CD14-positive monocyte (primary cell): ENCODE results near the gene OR4D10. TPM values are rescaled to one million over a fixed set of nuclear protein-coding genes. Genes with fewer than 3 reads are reported as not detected.
"Not testable (repeated sequence)": the region's sequence is repeated elsewhere in the genome, so short reads cannot be mapped to it uniquely, and the experiment has no call there.

Experiments
- DNase-seq, 3 donors: peaks; one replicate each; pipeline ENCODE4 v3.0.0-alpha.2; 2011 to 2022
- H2AFZ ChIP-seq: 2 replicates; pipeline ENCODE4 v1.6.0; 2012; ENCODE audit warnings: mild to moderate bottlenecking, low read depth, low read length, inconsistent platforms; ENCODE audit not compliant: insufficient read depth, poor library complexity, severe bottlenecking
- H3K27ac ChIP-seq, 2 donors: 1 replicate in 1 of 2; 2 replicates in 1 of 2; pipeline ENCODE4 v1.5.1; 2012 to 2013; ENCODE audit warnings: low read length in 2 of 2, control low read depth in 1 of 2, inconsistent platforms in 1 of 2, low read depth in 1 of 2, mild to moderate bottlenecking in 1 of 2
- H3K27me3 ChIP-seq, 2 donors: one replicate each; pipeline versions ENCODE4 v1.6.0 to v1.6.1; 2011 to 2013; ENCODE audit warnings: low read length in 2 of 2; ENCODE audit not compliant: control insufficient read depth in 2 of 2, insufficient read depth in 2 of 2
- H3K36me3 ChIP-seq, 2 donors: replicated peaks in 1 of 2; 1 replicate in 1 of 2; 2 replicates in 1 of 2; pipeline versions ENCODE4 v1.5.1 to v1.6.1; 2012 to 2013; ENCODE audit warnings: low read length in 2 of 2, control low read depth in 1 of 2, inconsistent platforms in 1 of 2, mild to moderate bottlenecking in 1 of 2; ENCODE audit not compliant: insufficient read depth in 2 of 2, control insufficient read depth in 1 of 2
- H3K4me1 ChIP-seq, 2 donors: 1 replicate in 1 of 2; 2 replicates in 1 of 2; pipeline versions ENCODE4 v1.5.1 to v1.6.1; 2012 to 2013; ENCODE audit warnings: low read length in 2 of 2, control low read depth in 1 of 2, inconsistent platforms in 1 of 2, mild to moderate bottlenecking in 1 of 2, moderate library complexity in 1 of 2; ENCODE audit not compliant: insufficient read depth in 2 of 2, control insufficient read depth in 1 of 2
- H3K4me2 ChIP-seq: replicated peaks from 2 replicates; pipeline ENCODE3; 2012; ENCODE audit warnings: low read length, moderate library complexity, mild to moderate bottlenecking; ENCODE audit not compliant: poor library complexity, severe bottlenecking; ENCODE audit errors: extremely low read depth
- H3K4me3 ChIP-seq, 3 experiments: fragments of 200-600 bp in 1 of 3; sonication (generic) in 1 of 3; replicated peaks in 1 of 3; 1 replicate in 2 of 3; 2 replicates in 1 of 3; pipeline ENCODE4 v1.5.1; 2011 to 2013; ENCODE audit warnings: low read length in 3 of 3, mild to moderate bottlenecking in 3 of 3, control low read depth in 2 of 3, low read depth in 2 of 3, inconsistent platforms in 1 of 3, moderate library complexity in 1 of 3
- H3K79me2 ChIP-seq: 2 replicates; pipeline ENCODE4 v1.6.0; 2012; ENCODE audit warnings: mild to moderate bottlenecking, control low read depth, inconsistent platforms, low read length, moderate library complexity; ENCODE audit not compliant: insufficient read depth
- H3K9ac ChIP-seq: 2 replicates; pipeline ENCODE4 v1.6.0; 2017; ENCODE audit warnings: low read length, mild to moderate bottlenecking; ENCODE audit not compliant: insufficient read depth, poor library complexity, severe bottlenecking
- H3K9me3 ChIP-seq, 2 donors: replicated peaks in 1 of 2; 1 replicate in 1 of 2; 2 replicates in 1 of 2; pipeline versions ENCODE4 v1.5.1 to v1.6.1; 2012 to 2013; ENCODE audit warnings: low read length in 2 of 2, control low read depth in 1 of 2; ENCODE audit not compliant: control insufficient read depth in 1 of 2, insufficient read depth in 1 of 2
- H4K20me1 ChIP-seq: 2 replicates; pipeline ENCODE4 v1.6.0; 2012; ENCODE audit warnings: mild to moderate bottlenecking, low read length, control low read depth, moderate library complexity; ENCODE audit not compliant: insufficient read depth
- H3K27ac Mint-ChIP-seq, 7 donors: one replicate each; pipeline ENCODE4 v1.8.0; 2020; ENCODE audit warnings: mild to moderate bottlenecking in 7 of 7, mixed read lengths in 7 of 7, moderate library complexity in 6 of 7, inconsistent platforms in 2 of 7
- H3K27me3 Mint-ChIP-seq, 3 donors: one replicate each; pipeline ENCODE4 v1.8.0; 2021 to 2022; ENCODE audit warnings: low read depth in 3 of 3, mild to moderate bottlenecking in 3 of 3, mixed read lengths in 3 of 3, moderate library complexity in 3 of 3, inconsistent platforms in 1 of 3
- H3K36me3 Mint-ChIP-seq, 2 donors: one replicate each; pipeline ENCODE4 v1.8.0; 2020; ENCODE audit warnings: mixed read lengths in 2 of 2, inconsistent platforms in 1 of 2, mild to moderate bottlenecking in 1 of 2
- H3K4me1 Mint-ChIP-seq: one replicate; pipeline ENCODE4 v1.8.0; 2020; ENCODE audit warnings: mild to moderate bottlenecking, mixed read lengths
- H3K4me3 Mint-ChIP-seq, 2 donors: one replicate each; pipeline ENCODE4 v1.8.0; 2020; ENCODE audit warnings: mild to moderate bottlenecking in 2 of 2, mixed read lengths in 2 of 2, moderate library complexity in 1 of 2
- H3K9me3 Mint-ChIP-seq, 7 donors: one replicate each; pipeline ENCODE4 v1.8.0; 2020 to 2022; ENCODE audit warnings: mixed read lengths in 7 of 7, mild to moderate bottlenecking in 6 of 7, moderate library complexity in 6 of 7, inconsistent platforms in 2 of 7
- CTCF ChIP-seq: fragments of 200-600 bp; IDR thresholded peaks from one replicate; pipeline ENCODE4 v1.8.0; 2022; ENCODE audit warnings: antibody characterized with exemption, mild to moderate bottlenecking
- WGBS: methylation state at CpG from one replicate; pipeline ENCODE4 v1.1.5; 2013; ENCODE audit warnings: missing lambda C conversion rate; ENCODE audit not compliant: insufficient coverage; 5-methylcytosine and 5-hydroxymethylcytosine counted together
- intact Hi-C, 2 donors: fragments of 100-400 bp; cut with micrococcal nuclease; formaldehyde crosslinking; loops; one replicate each; pipeline versions ENCODE4 v1.15.0 to v1.15.1; 2023
- polyA plus RNA-seq, 3 donors: library from polyadenylated mRNA; depleted of rRNA in 1 of 3; unstranded in 2 of 3; stranded (reverse) in 1 of 3; fragments of 300-500 nt in 2 of 3; fragments of >200 nt in 1 of 3; fragmentation: Illumina TruSeq in 2 of 3; gene quantifications; 1 replicate in 2 of 3; 2 replicates in 1 of 3; pipeline ENCODE4 v1.2.3, GENCODE V29; 2012 to 2021

OR4D10 gene
- polyA plus RNA-seq, 3 donors: not detected

DNA sequence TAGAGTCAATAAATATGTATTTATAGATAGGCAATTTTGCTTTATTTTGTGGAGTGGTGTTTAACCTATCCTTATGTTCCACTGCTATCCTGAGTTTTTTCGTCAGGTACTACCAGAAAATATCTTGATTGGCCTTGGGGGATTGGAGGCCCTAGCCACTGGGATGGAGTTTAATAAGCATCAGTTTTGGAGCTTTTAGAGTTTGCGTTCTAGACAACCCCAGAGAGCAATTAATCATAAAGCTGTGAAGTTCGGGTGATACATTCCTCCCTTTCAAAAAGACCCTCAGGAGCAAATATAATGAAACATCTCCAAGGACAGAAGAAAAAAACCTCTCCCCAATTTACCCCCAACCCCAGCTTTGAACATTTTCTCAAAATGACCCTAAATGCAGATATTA lies 36.9 kb upstream of the OR4D10 start, which contains the start of gene OR5A1:
TSS of gene OR5A1 (plus strand) at position 301 of the 400 bp plus-strand sequence. CDS start 6,700 bp downstream, outside the sequence.
- TF ChIP-seq CTCF: no peak
- intact Hi-C loops: no loop called here

GRCh38 chr11:59437770-59438169 lies 35.3 kb upstream of the OR4D10 start:
- H3K9me3 ChIP-seq: no peaks in the 10 kb centered on the region
- no peak for DNase-seq
- Mint-ChIP-seq H3K27me3 (peaks cover 0 to 1% (median 0%) of the 10 kb centered on the region in 3 donors), H3K27ac (no peak overlapping the region), H3K4me1 (peaks cover 6% of the 10 kb centered on the region), H3K4me3 (no peak overlapping the region), H3K36me3 (no peaks in the 10 kb centered on the region), H3K9me3 (no peaks in the 10 kb centered on the region)
- intact Hi-C loops: no loop called here
- H3K79me2 ChIP-seq: no peaks in the 10 kb centered on the region
- no peak for TF ChIP-seq CTCF
- H3K36me3 ChIP-seq: no peaks in the 10 kb centered on the region
- no peak overlapping the region for H3K27ac ChIP-seq
- WGBS: 88% methylated on average over 3 of the region's 7 CpGs
- no peaks in the 10 kb centered on the region for H4K20me1 ChIP-seq
- H3K4me3 ChIP-seq: no peak overlapping the region
- no peak overlapping the region for H3K9ac ChIP-seq
- no peak overlapping the region for H3K4me2 ChIP-seq
- peaks cover 3 to 5% of the 10 kb centered on the region in 2 donors for H3K4me1 ChIP-seq
- H3K27me3 ChIP-seq: no peaks in the 10 kb centered on the region
- H2AFZ ChIP-seq: no peak overlapping the region

More for the DNA sequence above, 36.9 kb upstream of the OR4D10 start, which contains the start of gene OR5A1:
- no peak for DNase-seq
- Mint-ChIP-seq H3K4me1 (peaks cover 6% of the 10 kb centered on the region), H3K4me3 (no peak within 1 kb of the TSS), H3K27me3 (peaks cover 0 to 5% (median 1%) of the 10 kb centered on the region in 3 donors), H3K36me3 (no peaks in the 10 kb centered on the region), H3K9me3 (no peaks in the 10 kb centered on the region), H3K27ac (no peak within 1 kb of the TSS)
- Histone ChIP-seq H3K4me3 (no peak within 1 kb of the TSS), H3K27me3 (no peaks in the 10 kb centered on the region), H3K9ac (no peak within 1 kb of the TSS), H3K36me3 (no peaks in the 10 kb centered on the region), H3K79me2 (no peaks in the 10 kb centered on the region), H3K9me3 (no peaks in the 10 kb centered on the region), H3K4me1 (peaks cover 3 to 5% of the 10 kb centered on the region in 2 donors), H4K20me1 (no peaks in the 10 kb centered on the region), H3K4me2 (no peak within 1 kb of the TSS), H2AFZ (no peak within 1 kb of the TSS), H3K27ac (no peak within 1 kb of the TSS)
- no CpG with 5 or more reads among the region's 3 CpGs for WGBS

- H3K9me3 Mint-ChIP-seq: peaks cover 4 to 13% (median 8%) of the 10 kb centered on the region in 7 donors
- H3K27ac Mint-ChIP-seq, H3K27me3 Mint-ChIP-seq, H3K36me3 ChIP-seq, H3K27me3 ChIP-seq, H3K27ac ChIP-seq, H3K9me3 ChIP-seq, intact Hi-C loops, H3K9ac ChIP-seq, H3K4me1 ChIP-seq, H3K79me2 ChIP-seq, H3K4me3 Mint-ChIP-seq, H2AFZ ChIP-seq, H3K4me2 ChIP-seq, DNase-seq, H3K4me3 ChIP-seq, H4K20me1 ChIP-seq, H3K36me3 Mint-ChIP-seq, H3K4me1 Mint-ChIP-seq: not testable (repeated sequence)
- WGBS: no CpG with 5 or more reads among the region's 1 CpG
These were observed 27.5 kb upstream of the OR4D10 start for GRCh38 chr11:59445624-59446023.
